Activated T-cell treated with anti-CD3 and anti-CD28 coated beads, Interleukin-2, amount 50 U/mL, for 48 hours (primary cell): ENCODE data around the gene STARD9.

Source experiments
- DNase-seq, 2 experiments: peaks; one replicate each; pipeline ENCODE4 v3.0.0-alpha.2; 2020

Gene STARD9

DNA sequence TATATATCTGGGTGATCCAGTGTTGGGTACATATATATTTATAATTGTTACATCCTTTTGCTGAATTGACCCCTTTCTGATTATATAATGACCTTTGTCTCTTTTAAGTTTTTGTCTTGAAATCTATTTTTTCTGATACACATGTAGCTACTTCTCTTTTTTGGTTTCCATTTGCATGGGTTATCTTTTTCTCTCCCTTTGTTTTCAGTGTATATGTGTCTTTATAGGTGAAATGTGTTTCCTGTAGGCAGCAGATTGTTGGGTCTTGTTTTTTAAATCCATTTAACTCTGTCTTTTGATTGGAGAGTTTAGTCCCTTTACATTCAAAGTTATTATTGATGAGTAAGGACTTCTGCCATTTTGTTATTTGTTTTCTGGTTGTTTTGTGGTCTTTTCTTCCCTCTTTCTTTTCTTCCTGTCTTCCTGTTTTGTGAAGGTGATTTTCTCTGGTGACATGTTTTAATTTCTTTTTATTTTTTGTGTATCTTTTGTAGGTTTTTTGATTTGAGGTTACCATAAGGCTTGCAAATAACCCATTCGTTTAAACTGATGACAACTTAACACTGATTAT is 56.8 kb downstream of the STARD9 start:
- DNase-seq, result no peak

DNA sequence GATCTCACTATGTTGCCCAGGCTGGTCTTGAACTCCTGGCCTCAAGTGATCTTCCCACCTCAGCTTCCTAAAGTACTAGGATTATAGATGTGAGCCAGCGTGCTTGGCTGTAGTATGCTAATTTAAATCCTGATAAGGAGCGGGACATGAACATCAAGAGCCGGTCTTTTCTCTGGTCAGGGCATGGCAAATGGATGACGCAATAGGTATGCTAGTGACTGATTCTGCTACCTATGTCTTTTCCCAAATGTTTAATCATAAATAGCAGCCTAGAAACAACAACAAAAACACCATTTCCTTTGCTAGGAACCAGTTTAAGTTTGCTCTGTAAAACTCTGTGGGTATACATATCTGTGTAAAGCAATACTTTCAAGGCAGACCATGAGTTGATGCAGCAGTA is 64.7 kb downstream of the STARD9 start:
- DNase-seq, result no peak

DNA sequence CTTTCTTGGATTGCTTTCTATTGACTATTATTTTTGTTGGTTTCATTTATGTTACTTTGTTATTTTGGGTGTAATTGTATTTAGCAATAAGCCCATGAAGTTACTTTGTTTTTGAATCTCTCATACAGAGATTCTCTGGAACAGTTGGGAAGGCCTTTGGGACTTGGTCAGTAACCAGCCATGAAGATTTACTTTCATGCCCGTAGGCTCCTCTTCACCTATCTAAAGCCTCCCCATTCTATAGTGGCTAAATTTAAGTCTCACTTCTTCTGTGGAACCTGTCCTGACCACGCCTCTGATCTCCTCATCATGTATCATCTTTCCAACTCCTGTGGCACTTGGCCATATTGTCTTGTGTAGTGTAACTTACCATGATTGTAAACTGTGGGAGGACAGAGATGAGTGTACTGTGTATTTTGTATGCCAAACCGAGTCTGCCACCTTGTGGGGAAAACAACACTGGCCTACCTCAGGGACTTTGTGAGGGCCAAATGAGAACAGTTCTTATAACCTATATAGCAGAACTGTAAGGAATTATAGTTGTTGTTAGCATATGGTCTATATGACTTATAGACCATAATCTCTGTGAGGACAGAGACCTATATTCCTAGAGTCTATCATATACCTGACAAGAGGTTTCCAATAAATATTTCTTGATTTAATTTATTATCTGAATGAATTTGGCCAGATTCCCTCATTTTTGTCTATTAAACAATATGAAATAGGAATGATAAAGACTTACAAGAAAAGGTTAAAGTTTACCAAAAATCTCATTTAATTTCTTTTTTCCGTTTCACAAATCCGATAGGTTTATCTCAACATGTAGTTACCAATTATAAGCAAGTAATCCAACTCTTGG is 75.0 kb downstream of the STARD9 start:
- DNase-seq, result peak; percentile 72 to 73

DNA sequence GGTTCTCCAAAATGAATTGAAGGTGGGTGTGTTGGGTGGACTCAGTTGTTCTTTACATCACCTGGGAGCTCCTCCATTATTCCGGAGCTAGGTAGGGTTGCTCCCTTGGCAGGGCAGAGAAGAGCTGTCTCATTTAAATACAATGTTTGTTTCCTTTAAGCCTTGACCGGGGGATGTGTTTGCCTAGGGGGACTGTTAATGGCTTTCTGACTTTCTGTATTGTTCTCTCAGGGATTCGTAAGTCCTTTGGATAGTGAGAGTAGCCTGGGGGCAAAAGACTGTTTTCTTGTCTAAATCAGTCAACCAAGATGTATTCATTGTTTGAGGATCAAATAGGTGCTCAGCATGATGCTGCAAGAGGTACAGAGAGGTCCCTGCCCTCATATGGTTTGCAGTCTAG is 90.4 kb downstream of the STARD9 start:
- no peak for DNase-seq

DNA sequence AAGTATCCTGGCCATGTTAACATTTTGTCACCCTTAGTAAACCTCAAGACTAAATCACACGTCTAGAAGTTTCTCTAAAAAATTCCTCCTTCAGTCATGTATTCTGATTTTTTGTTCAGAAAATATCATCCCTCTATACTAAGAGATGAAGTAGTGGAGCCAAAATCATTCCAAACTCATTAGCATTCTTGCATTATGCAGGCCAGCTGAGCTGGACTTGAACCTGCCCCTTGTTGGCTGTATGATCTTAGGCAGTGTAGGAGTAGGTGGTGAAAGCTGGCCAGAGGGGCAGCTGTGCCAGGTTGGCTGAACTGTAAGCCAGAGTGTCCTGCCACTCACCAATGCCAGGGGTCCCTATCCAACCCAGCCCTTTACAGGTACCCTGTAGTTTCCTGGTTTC is 92.4 kb downstream of the STARD9 start:
- no peak for DNase-seq

DNA sequence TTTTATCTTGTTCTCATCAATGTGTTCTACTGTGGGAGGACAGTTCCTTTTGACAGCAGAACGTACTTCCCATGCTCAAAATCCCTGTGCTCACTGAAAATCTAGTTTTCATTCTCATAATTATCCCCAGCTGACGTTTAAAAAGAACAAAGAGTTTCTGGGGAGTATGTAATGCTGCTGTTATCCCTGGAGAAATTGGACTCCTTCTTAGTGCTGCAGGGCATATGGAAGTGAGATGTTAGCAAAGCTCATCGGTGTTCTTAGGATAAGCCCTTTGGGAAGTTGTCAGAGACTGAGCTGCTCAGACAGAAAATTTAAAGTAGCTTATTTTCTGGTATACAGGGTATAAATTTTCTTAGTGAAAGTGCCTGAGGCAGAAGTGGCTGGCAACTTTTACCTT is 95.0 kb downstream of the STARD9 start:
- no peak for DNase-seq

DNA sequence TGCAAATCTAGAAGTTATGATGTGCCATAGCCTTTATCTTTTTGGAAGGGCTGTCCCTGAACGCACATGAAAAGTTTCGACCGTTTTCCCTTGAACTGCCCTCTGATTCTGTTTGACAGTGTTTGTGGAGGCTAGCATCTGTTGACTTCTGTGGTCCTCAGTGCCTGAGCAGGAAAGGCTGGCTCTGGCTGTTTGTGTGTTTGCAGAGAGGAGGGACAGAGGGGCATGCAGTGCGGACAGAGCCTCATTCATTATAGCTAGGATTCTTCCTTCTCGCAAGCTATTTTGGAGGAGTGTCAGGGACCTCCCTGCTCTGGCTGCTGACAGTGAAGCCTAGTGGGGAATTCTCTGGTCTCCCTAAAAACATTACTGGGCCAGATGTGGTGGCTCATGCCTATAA is 97.0 kb downstream of the STARD9 start:
- no peak for DNase-seq

DNA sequence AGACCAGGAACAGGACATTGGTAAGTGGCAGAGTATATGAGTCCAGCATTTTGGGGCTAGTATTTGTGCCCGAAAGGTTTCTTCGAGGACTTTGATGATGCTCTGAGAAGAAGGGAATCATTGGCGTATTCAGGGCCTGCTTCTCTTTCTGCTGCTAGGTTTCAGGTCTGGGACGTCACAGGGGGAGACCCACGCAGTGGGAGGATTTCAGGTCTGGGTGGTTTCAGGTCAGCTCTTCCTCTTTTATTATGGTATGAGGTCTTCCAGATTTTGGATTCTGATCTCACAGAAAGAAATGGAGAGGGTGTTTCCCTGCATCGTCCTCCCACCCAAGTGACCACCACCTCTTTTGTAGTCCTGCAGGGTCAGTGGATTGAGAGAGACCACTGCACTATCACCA is 99.1 kb downstream of the STARD9 start:
- no peak for DNase-seq

DNA sequence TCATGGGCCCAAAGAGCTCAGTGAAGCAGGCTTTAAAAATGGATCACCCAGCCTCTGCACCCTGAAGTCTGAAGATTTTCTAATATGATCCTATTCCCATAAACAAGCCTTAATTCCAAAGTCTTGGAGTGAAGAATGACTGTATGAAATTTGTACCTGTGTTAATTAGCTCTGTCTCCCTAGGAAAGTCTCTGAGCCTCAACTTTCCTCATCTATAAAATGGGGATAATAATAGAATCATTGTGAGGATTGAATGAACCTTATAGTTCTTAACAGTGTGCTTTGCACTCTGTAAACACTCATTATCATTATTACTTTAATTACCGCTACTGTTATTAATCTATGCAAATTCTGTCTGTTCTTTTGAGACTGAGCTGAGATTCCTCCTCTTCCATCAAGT is 99.6 kb downstream of the STARD9 start:
- DNase-seq, result no peak

DNA sequence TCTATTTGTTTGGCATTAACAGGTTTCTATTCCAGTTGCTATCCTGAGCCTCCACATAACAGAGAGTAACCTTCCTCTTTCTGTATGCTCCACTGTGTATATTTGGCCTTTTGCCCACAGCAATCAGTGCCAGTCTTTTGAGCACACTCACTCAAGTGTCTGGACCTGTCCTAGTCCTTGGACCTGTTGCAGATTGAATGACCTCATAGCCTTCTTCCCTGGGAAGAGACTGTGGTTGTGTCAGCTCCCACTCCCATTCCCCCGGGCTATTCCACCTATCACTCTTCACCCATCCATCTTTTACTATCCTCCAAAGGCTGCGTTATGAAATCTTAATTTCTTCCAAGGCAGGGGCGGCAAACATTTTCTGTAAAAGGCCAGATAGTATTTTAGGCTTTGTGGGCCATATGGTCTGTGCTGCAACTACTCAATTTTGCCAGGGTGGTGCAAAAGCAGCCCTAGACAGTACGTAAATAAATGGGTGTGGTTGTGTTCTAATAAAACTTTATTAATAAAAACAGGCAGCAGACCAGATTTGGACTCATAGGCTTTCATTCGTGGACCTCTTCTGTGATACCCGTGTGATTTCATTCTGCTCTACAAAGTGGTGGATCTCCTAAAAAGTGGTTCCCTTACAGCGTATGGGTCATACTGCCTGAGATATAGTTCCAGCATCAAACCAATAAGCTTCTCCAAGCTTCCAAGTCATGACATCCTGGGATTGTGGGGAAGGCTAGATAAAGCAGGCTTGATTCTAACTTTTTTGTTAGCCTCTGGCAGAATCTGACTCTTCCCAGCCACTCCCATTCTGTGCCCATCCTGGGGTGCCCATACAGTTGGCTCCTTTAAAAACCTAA is 104.1 kb downstream of the STARD9 start:
- no peak for DNase-seq

DNA sequence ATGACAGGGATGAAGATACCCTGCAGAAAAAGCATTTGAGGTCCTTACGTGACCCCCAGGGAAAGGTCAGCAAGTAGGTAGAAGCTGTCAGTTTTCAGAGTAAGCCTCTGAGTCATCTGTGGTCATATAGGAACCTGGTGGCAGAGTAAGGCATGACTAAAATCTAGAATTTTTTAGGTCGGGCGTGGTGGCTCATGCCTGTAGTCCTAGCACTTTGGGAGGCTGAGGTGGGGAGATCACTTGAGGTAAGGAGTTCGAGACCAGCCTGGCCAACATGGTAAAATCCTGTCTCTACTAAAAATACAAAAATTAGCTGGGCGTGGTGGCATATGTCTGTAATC is 104.7 kb downstream of the STARD9 start:
- peak; percentile 68 to 73 for DNase-seq

DNA sequence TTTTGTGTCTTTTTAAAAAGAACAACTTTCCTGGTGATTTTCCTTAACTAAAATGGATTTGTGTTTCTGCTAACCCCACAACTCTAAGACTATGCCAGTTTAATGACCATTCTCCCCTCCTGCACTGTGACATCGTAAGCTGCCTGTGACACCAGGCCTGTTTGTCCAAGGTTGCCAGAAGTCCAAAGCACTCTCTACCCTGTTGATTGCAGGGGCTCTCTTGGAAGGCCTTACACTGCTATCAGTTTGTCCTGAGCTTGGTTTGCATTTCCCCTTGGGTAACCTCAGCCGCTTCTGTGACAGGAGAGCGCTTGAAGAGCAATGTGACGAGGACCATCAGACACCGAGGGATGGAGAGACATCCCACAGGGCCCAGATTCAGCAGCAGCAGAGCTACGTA is 105.7 kb downstream of the STARD9 start:
- no peak for DNase-seq

DNA sequence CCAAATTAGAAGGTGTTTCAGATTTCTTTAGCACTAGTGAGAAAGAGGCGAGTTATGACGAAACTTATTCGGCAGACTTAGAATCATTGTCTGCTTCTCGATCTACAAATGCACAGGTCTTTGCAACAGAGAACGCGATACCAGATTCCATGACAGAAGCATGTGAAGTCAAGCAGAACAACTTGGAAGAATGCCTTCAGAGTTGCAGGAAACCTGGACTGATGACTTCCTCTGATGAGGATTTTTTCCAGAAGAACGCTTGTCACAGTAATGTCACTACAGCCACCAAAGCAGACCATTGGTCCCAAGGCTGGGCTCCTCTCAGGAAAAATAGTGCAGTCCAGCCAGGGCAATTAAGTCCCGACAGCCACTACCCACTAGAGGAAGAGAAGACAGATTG is 110.9 kb downstream of the STARD9 start:
- no peak for DNase-seq

DNA sequence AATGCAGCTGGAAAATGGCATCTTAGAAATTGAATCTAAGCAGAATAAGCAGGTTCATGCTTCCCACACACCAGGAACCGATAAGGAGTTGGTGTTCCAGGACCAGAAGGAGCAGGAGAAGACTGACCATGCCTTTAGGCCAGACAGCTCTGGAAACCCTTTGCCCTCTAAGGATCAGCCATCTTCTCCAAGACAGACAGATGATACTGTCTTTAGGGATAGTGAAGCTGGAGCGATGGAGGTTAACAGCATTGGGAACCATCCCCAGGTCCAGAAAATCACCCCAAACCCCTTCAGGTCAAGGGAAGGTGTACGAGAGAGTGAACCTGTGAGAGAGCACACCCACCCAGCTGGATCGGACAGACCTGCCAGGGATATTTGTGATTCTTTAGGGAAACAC is 112.3 kb downstream of the STARD9 start:
- DNase-seq, result no peak

DNA sequence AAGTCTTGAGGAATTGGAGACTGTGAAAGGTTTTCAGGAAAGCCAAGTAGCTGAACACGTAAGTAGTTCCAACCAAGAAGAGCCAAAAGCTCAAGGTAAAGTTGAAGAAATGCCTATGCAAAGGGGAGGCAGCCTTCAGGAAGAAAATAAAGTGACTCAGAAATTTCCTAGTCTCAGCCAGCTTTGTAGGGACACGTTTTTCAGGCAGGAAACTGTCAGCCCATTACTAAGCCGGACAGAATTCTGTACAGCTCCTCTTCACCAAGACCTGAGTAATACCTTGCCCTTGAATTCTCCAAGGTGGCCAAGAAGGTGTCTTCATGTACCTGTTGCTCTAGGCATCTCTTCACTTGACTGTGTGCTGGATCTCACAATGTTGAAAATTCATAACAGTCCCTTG is 112.9 kb downstream of the STARD9 start:
- DNase-seq, result no peak

DNA sequence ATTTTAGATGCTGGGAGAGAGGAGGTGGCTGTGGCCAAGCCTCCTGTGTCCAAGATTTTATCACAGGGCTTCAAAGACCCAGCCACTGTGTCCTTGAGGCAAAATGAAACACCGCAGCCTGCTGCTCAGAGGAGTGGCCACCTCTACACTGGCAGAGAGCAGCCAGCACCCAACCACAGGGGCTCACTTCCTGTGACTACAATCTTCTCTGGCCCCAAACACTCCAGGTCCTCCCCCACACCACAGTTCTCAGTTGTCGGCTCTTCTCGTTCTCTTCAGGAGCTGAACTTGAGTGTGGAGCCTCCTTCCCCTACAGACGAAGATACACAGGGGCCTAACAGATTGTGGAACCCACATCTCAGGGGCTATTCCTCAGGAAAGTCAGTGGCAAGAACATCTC is 115.9 kb downstream of the STARD9 start:
- peak in 1 of 2 experiments; percentile 43 for DNase-seq

DNA sequence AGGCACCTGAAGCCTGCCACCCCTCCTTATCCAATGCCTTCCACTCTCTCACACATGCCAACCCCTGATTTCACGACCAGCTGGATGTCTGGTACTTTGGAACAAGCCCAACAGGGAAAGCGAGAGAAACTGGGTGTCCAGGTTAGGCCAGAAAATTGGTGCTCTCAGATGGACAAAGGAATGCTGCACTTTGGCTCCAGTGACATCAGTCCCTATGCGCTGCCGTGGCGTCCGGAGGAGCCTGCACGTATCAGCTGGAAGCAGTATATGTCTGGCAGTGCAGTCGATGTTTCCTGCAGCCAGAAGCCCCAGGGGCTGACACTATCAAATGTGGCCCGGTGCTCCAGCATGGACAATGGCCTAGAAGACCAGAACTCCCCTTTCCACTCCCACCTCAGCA is 116.4 kb downstream of the STARD9 start:
- DNase-seq, result no peak

DNA sequence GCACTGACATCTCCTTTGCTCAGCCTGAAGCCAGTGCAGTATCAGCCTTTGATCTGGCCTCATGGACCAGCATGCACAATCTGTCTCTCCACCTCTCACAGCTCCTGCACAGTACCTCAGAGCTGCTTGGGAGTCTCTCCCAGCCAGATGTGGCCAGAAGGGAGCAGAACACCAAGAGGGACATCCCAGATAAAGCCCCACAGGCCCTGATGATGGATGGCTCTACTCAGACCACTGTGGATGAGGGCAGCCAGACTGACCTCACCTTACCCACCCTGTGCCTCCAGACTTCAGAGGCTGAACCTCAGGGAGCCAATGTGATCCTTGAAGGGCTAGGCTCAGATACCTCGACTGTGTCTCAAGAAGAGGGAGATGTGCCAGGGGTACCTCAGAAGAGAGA is 117.1 kb downstream of the STARD9 start:
- DNase-seq, result no peak

DNA sequence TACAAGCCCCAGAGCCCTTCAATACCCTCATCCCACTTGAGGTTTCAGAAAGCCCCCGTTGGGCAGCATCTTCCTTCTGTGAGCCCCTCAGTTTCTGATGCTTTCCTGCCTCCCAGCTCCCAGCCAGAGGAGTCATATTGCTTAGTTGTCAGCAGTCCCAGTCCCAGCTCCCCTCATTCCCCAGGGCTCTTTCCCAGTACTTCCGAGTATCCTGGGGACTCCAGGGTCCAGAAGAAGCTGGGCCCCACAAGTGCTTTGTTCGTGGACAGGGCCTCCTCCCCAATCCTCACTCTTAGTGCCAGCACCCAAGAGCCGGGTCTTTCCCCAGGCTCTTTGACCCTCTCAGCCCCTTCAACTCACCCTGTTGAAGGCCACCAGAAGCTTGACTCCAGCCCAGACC is 117.6 kb downstream of the STARD9 start:
- DNase-seq, result no peak

DNA sequence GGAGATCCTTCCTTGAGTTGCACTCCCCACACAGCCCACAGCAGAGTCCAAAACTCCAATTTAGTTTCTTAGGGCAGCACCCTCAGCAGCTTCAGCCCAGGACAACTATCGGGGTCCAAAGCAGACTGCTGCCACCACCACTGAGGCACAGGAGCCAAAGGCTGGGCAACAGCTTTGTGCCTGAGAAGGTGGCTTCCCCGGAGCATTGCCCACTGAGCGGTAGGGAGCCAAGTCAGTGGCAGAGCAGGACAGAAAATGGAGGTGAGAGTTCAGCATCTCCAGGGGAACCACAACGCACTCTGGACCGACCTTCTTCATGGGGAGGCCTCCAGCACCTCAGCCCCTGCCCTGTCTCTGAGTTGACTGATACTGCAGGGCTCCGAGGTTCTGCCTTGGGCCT is 118.1 kb downstream of the STARD9 start:
- no peak for DNase-seq

DNA sequence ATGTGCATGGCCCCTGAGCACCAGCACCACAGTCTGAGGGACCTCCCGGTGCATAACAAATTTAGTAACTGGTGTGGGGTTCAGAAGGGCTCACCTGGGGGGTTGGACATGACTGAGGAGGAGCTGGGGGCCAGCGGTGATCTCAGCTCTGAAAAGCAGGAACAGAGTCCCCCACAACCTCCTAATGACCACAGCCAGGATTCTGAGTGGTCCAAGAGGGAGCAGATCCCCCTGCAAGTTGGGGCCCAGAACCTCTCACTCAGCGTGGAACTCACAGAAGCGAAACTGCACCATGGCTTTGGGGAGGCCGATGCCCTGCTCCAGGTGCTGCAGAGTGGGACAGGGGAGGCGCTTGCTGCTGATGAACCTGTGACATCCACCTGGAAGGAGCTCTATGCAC is 118.5 kb downstream of the STARD9 start:
- DNase-seq, result no peak

DNA sequence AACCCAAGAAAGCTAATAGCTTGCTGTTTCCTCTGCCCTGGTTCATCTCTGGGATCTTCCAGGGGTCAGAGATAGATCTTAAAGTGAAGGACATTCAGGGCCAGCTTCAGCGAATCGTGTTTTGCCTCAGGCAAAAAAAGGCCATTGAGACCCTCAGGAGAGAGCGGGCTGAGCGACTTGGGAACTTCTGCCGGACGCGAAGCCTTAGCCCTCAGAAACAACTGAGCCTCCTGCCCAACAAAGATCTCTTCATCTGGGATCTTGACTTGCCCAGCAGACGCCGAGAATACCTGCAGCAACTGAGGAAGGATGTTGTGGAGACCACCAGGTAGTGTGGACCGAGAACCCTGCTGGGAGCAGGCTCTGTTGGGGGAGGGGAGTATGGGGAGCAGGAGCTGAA is 119.0 kb downstream of the STARD9 start:
- no peak for DNase-seq

DNA sequence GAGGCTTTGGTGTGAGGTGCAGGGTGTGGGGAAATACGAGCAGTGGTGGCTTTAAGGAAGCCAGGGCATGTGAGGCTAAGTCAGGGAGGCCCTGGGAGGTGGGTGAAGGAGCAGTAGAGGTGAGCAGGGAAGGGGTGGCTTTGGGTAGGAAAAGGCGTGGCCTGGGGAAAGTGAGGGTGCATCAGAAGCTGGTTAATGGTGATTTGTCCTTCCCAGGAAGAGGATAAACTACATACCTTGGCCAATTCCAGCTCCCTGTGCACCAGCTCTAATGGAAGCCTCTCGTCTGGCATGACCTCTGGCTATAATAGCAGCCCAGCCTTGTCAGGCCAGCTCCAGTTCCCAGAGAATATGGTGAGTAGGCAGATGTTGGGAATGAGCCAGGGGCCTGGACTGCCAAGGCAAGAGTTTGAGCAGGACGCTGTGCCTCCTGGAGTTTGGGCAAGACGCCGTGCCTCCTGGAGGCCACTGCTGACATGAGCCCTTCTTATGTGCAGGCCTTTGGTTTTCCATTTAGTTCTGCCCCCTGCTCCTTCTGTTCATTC is 120.2 kb downstream of the STARD9 start:
- no peak for DNase-seq

DNA sequence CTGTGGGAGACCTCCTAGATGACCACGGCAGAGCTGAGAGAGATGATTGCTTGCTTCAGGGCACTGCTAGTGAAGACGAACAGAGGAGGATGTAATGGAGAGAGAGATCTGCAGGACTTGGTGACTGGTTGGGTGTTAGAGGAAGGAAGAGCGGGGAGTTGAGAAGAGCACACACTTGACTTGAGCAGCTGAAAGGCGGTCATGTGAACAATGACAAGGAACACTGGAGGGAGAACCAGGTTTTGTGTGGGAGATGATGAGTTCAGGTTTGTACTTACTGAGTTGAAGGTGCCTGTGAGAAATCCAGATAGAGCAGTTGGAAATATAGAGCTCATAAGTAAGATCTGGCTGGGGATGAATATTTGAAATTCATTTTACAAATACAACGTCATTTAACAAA is 121.2 kb downstream of the STARD9 start:
- DNase-seq, result no peak
